Skeletal muscle satellite cell (primary cell): Measurements from ENCODE around the gene SMAD3.

ENCODE experiments used
- H3K27me3 ChIP-seq: 2 replicates; pipeline ENCODE4 v1.7.0; 2013; ENCODE audit warnings: low read length; ENCODE audit not compliant: control insufficient read depth, insufficient read depth
- H3K36me3 ChIP-seq: 2 replicates; pipeline ENCODE4 v1.7.0; 2013; ENCODE audit warnings: mild to moderate bottlenecking, control low read depth, low read length; ENCODE audit not compliant: insufficient read depth
- H3K4me1 ChIP-seq: 2 replicates; pipeline ENCODE4 v1.7.0; 2013; ENCODE audit warnings: low read length; ENCODE audit not compliant: control insufficient read depth, insufficient read depth
- H3K4me2 ChIP-seq: 2 replicates; pipeline ENCODE4 v1.7.0; 2013; ENCODE audit warnings: mild to moderate bottlenecking, low read length
- H3K4me3 ChIP-seq: 2 replicates; pipeline ENCODE4 v1.7.0; 2013; ENCODE audit warnings: low read length
- H3K9ac ChIP-seq: 2 replicates; pipeline ENCODE4 v1.7.0; 2013; ENCODE audit warnings: mild to moderate bottlenecking, low read depth, low read length, moderate library complexity
- H3K9me3 ChIP-seq: replicated peaks from 2 replicates; pipeline ENCODE4 v1.7.0; 2013; ENCODE audit warnings: mild to moderate bottlenecking, control low read depth, low read length

SMAD3 gene

GRCh38 chr15:67087507-67088172 is 22.2 kb downstream of the SMAD3 start:
- Histone ChIP-seq H3K36me3 (peaks cover 36% of the 10 kb centered on the region), H3K9me3 (no peaks in the 10 kb centered on the region), H3K4me1 (peaks cover 71% of the 10 kb centered on the region), H3K9ac (no peak overlapping the region), H3K4me3 (no peak overlapping the region), H3K27me3 (no peaks in the 10 kb centered on the region), H3K4me2 (no peak overlapping the region)

GRCh38 chr15:67089217-67090193 is 24.1 kb downstream of the SMAD3 start:
- no peaks in the 10 kb centered on the region for H3K9me3 ChIP-seq
- peaks cover 40% of the 10 kb centered on the region for H3K36me3 ChIP-seq

GRCh38 chr15:67090297-67091070 is 25.1 kb downstream of the SMAD3 start:
- peaks cover 61% of the 10 kb centered on the region for H3K4me1 ChIP-seq
- peak overlapping the region; percentile 12 for H3K4me2 ChIP-seq
- no peaks in the 10 kb centered on the region for H3K27me3 ChIP-seq
- H3K4me3 ChIP-seq: no peak overlapping the region
- no peaks in the 10 kb centered on the region for H3K9me3 ChIP-seq
- peaks cover 42% of the 10 kb centered on the region for H3K36me3 ChIP-seq
- H3K9ac ChIP-seq: peak overlapping the region; percentile 3

More at GRCh38 chr15:67089217-67090193, 24.1 kb downstream of the SMAD3 start:
- Histone ChIP-seq H3K9ac (no peak overlapping the region), H3K4me2 (peak overlapping the region; percentile 5), H3K4me3 (no peak overlapping the region), H3K4me1 (peaks cover 67% of the 10 kb centered on the region), H3K27me3 (no peaks in the 10 kb centered on the region)

GRCh38 chr15:67091071-67091979 is 25.9 kb downstream of the SMAD3 start:
- H3K27me3 ChIP-seq: no peaks in the 10 kb centered on the region
- H3K4me1 ChIP-seq: peaks cover 53% of the 10 kb centered on the region
- peak overlapping the region; percentile 22 for H3K9ac ChIP-seq
- peak overlapping the region; percentile 12 for H3K4me2 ChIP-seq
- no peak overlapping the region for H3K4me3 ChIP-seq
- no peaks in the 10 kb centered on the region for H3K9me3 ChIP-seq
- H3K36me3 ChIP-seq: peaks cover 46% of the 10 kb centered on the region

- Histone ChIP-seq H3K4me3 (no peak overlapping the region), H3K4me1 (peaks cover 59% of the 10 kb centered on the region), H3K9ac (peak overlapping the region; percentile 22), H3K9me3 (no peaks in the 10 kb centered on the region), H3K27me3 (no peaks in the 10 kb centered on the region), H3K36me3 (peaks cover 45% of the 10 kb centered on the region), H3K4me2 (peak overlapping the region; percentile 12)
These were observed 26.7 kb downstream of the SMAD3 start for GRCh38 chr15:67091980-67092677.

GRCh38 chr15:67092752-67093503 is 27.5 kb downstream of the SMAD3 start:
- Histone ChIP-seq H3K9ac (no peak overlapping the region), H3K36me3 (peaks cover 48% of the 10 kb centered on the region), H3K4me3 (no peak overlapping the region), H3K4me1 (peaks cover 61% of the 10 kb centered on the region), H3K4me2 (no peak overlapping the region), H3K9me3 (no peaks in the 10 kb centered on the region), H3K27me3 (no peaks in the 10 kb centered on the region)

- Histone ChIP-seq H3K4me3 (no peak overlapping the region), H3K9ac (no peak overlapping the region), H3K36me3 (peaks cover 49% of the 10 kb centered on the region), H3K4me2 (no peak overlapping the region), H3K4me1 (peaks cover 62% of the 10 kb centered on the region), H3K9me3 (no peaks in the 10 kb centered on the region), H3K27me3 (no peaks in the 10 kb centered on the region)
These were observed 28.1 kb downstream of the SMAD3 start for GRCh38 chr15:67093504-67093862.

GRCh38 chr15:67094001-67094826 is 28.8 kb downstream of the SMAD3 start:
- no peak overlapping the region for H3K9ac ChIP-seq
- no peak overlapping the region for H3K4me2 ChIP-seq
- peaks cover 64% of the 10 kb centered on the region for H3K4me1 ChIP-seq
- H3K27me3 ChIP-seq: no peaks in the 10 kb centered on the region
- no peaks in the 10 kb centered on the region for H3K9me3 ChIP-seq
- peaks cover 49% of the 10 kb centered on the region for H3K36me3 ChIP-seq
- no peak overlapping the region for H3K4me3 ChIP-seq

- no peak overlapping the region for H3K9ac ChIP-seq
- H3K9me3 ChIP-seq: no peaks in the 10 kb centered on the region
- no peaks in the 10 kb centered on the region for H3K27me3 ChIP-seq
- no peak overlapping the region for H3K4me3 ChIP-seq
- peaks cover 49% of the 10 kb centered on the region for H3K36me3 ChIP-seq
- H3K4me1 ChIP-seq: peaks cover 53% of the 10 kb centered on the region
- H3K4me2 ChIP-seq: no peak overlapping the region
These were observed 30.5 kb downstream of the SMAD3 start for GRCh38 chr15:67095912-67096311.
